Upper lobe of left lung (tissue), 4 donors: Measurements from ENCODE around the gene PARD3B.

Experiments
- CTCF ChIP-seq, 6 experiments: fragments of 450-650 bp in 4 of 6; fragments of 200-600 bp in 2 of 6; sonication (generic) in 2 of 6; IDR thresholded peaks; one replicate each; pipeline ENCODE4 v1.5.1; 2016 to 2019; ENCODE audit warnings: antibody characterized with exemption in 6 of 6
- EP300 ChIP-seq, 4 donors: sonication (generic); formaldehyde crosslinking; IDR thresholded peaks; one replicate each; pipeline ENCODE4 v1.5.1; 2017; ENCODE audit warnings: antibody characterized with exemption in 4 of 4, control low read depth in 2 of 4
- POLR2A ChIP-seq, 4 donors: fragments of 450-650 bp; IDR thresholded peaks; one replicate each; pipeline ENCODE4 v1.5.1; 2016 to 2017; ENCODE audit warnings: antibody characterized with exemption in 4 of 4, mild to moderate bottlenecking in 2 of 4
- POLR2AphosphoS5 ChIP-seq, 2 donors: sonication (generic); formaldehyde crosslinking; IDR thresholded peaks; one replicate each; pipeline ENCODE4 v1.5.1; 2017; ENCODE audit warnings: antibody characterized with exemption in 2 of 2

- TF ChIP-seq CTCF (IDR thresholded peaks at IDR 0.05): no peak
- TF ChIP-seq POLR2AphosphoS5 (IDR thresholded peaks at IDR 0.05): no peak
- TF ChIP-seq POLR2A (IDR thresholded peaks at IDR 0.05): no peak
- TF ChIP-seq EP300 (IDR thresholded peaks at IDR 0.05): no peak
These were observed 472.6 kb downstream of the PARD3B start for GRCh38 chr2:205017912-205018311.
